Skin of body (tissue), 2 donors: ENCODE measurements around the gene FNDC4. TPM values are rescaled to one million over a fixed set of nuclear protein-coding genes. Genes with fewer than 3 reads are reported as not detected.
"Not testable (repeated sequence)": the region's sequence is repeated elsewhere in the genome, so short reads cannot be mapped to it uniquely, and the experiment has no call there.

Experiments used
- DNase-seq: peaks from one replicate; lab custom pipeline; 2025; lab: John Stamatoyannopoulos, UW
- total RNA-seq: library from RNA; depleted of rRNA; stranded (reverse); fragments of >200 nt; gene quantifications from one replicate; pipeline ENCODE4 v1.2.3, GENCODE V29; 2014

The FNDC4 gene
- 10.6 TPM for total RNA-seq

GRCh38 chr2:27494944-27495554 lies at the start of gene FNDC4:
TSS of gene FNDC4 (minus strand) at chr2:27495200. CDS start at chr2:27494679, 521 bp downstream.
- no peak for DNase-seq

- DNase-seq: no peak
Measured at GRCh38 chr2:27544143-27544821, 49.3 kb upstream of the FNDC4 start.

DNA sequence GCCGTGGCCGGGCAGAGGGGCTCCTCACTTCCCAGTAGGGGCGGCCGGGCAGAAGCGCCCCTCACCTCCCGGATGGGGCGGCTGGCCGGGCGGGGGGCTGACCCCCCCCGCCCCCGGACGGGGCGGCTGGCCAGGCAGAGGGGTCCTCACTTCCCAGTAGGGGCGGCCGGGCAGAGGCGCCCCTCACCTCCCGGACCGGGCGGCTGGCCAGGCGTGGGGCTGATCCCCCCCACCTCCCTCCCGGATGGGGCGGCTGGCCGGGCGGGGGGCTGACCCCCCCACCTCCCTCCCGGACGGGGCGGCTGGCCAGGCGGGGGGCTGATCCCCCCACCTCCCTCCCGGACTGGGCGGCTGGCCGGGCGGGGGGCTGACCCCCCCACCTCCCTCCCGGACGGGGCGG lies 44.6 kb upstream of the FNDC4 start:
- not testable (repeated sequence) for DNase-seq

DNA sequence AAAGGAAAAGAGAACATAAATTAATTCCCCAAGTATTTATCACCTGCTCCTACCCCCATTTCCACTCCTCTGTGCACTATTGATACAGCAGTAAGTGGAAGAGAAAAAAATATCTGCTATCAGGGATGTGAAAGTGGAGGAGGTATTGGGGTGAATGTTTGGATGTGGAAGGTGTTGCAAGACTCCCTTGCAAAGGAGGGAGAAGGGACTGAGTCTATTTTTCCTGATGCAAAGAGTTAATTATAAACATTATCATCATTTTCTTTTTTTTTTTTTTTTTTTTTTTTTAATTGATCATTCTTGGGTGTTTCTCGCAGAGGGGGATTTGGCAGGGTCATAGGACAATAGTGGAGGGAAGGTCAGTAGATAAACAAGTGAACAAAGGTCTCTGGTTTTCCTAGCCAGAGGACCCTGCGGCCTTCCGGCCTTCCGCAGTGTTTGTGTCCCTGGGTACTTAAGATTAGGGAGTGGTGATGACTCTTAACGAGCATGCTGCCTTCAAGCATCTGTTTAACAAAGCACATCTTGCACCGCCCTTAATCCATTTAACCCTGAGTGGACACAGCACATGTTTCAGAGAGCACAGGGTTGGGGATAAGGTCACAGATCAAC lies 43.9 kb upstream of the FNDC4 start:
- DNase-seq: not testable (repeated sequence)

- DNase-seq: no peak
Measured at GRCh38 chr2:27537287-27537686, 42.3 kb upstream of the FNDC4 start.

DNA sequence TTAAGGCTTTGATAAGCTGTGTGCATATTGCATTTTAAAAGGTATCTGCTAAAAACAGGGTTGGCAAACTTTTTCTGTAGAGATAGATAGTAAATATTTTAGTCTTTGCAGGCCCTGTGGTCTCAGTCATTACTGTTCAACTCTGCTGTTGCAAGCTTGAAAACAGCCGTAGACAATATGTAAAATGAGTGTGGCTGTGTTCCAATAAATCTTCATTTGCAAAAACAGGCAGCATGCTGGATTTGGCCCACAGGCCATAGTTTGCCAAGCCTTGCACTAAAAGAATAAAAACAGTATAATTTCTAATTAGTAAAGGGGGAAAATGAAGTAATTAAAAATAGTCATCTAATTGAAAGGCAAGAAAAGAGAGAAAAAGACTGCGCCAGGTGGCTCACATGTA lies 37.0 kb upstream of the FNDC4 start:
- DNase-seq: no peak

DNA sequence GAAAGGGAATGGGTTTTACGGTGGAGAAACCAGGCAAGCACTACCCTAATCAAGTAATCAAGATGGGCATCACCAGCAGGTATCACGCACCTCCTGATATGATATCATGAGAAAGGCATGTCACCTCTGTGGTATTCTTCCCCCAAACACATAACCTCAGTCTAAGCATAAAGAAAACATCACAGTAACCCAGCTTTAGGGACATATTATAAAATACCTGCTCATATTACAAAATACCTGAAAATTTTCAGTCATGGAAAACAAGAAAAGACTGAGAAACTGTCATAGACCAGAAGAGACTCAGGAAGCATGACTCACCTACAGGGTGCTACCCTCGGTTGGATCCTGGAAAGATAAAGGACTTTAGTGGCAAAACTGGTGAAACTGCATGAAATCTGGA lies 32.2 kb upstream of the FNDC4 start:
- no peak for DNase-seq

GRCh38 chr2:27522400-27522945 lies 27.5 kb upstream of the FNDC4 start:
- no peak for DNase-seq

- DNase-seq: no peak
Measured at GRCh38 chr2:27520316-27520715, 25.3 kb upstream of the FNDC4 start.

- DNase-seq: no peak
Measured at GRCh38 chr2:27518782-27519113, 23.7 kb upstream of the FNDC4 start.

GRCh38 chr2:27518113-27518781 lies 23.2 kb upstream of the FNDC4 start:
- no peak for DNase-seq

- no peak for DNase-seq
Measured at GRCh38 chr2:27509326-27509725, 14.3 kb upstream of the FNDC4 start.

- no peak for DNase-seq
Measured at GRCh38 chr2:27507293-27507692, 12.3 kb upstream of the FNDC4 start.

DNA sequence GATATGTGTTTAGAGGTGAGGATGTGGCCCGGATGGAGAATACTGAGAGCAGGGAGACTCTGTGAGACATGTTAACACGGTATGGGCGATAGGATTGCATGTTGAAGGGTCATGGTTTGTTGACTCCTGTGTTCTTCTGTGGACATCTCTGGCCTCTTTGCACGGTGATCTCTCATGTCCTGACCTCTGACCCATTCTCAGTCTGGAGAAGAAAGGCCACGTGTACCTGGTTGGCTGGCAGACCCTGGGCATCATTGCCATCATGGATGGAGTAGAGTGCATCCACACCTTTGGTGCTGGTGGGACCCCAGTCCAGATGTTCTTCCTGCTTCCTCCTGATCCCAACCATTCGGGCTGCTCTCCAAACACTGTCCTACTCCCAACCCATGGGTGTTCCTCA lies 11.6 kb upstream of the FNDC4 start:
- no peak for DNase-seq

GRCh38 chr2:27502142-27502541 lies 7.1 kb upstream of the FNDC4 start:
- DNase-seq: no peak

DNA sequence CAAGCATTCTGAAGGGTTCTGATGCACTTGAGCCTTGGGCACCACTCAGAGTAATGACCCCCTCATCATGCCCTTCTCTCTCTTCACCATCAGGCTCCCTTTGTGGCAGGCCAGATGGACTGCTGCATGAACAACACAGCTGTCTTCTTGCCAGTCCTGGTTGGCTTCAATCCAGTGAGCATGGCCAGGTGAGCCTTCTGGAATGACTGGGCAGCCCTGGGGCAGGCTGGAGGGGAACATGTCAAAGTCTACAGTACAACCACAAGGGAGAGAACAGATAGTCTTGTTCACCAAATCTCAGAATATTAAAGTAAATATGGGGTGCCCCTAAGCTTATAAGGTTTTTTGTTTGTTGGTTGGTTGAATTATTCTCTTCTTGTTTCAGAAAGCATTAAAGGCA lies 6.0 kb upstream of the FNDC4 start:
- DNase-seq: no peak

DNA sequence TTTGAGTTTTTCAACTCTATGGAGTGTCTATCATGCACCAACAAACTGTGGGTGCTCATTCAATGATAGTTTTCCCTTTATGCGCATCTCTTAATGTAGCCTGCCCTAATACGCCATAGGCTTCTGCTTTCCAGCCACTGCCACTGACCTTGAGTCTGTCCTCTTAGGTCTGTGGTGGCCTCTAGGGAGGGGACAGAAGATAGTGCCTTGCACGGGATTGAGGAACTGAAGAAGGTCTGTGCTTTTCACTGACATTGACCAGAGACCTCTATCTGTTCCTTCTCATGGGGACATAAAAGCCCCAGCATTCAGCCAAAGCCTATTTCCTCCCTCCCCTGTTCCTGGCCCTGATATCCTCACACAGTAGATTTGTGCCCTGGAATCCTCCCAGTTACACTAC lies 4.0 kb upstream of the FNDC4 start:
- DNase-seq: no peak

- no peak for DNase-seq
Measured at GRCh38 chr2:27497288-27497627, 2.3 kb upstream of the FNDC4 start.

GRCh38 chr2:27496357-27497287 lies 1.6 kb upstream of the FNDC4 start, which contains the start of gene GCKR:
TSS of gene GCKR (plus strand) at chr2:27496839. CDS start at chr2:27496905, 66 bp downstream.
- DNase-seq: no peak

DNA sequence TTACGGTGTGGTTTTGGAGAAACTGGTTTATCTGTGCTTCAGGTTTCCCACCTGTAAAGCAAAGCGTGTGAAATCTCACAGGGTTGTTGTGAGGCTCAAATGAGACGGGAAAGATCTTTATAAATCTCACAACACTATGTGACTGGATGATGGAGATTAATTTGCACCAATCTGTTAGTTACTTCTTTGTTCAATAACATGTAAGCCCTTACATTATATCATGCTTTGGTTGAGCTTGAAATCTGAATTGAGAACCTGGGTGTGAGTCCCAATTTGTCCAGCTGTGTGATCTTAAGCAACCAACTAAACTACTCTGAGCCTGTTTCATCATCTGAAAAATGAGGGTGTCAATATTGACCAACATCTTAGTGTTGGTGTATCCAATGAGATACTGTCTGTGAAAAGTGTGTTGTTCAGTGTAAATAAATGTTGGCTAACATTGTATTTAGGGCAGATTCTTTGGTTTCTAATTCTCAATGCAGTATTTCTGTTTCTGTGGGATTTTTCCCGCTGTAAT lies 898 bp upstream of the FNDC4 start:
- DNase-seq: no peak
